HG03108 (cell line): Measurements from ENCODE around the gene HNF4A.

ENCODE experiments used
- ATAC-seq: cut with Tn5 transposase; IDR thresholded peaks from one replicate; pipeline ENCODE4 v1.9.1; 2021; ENCODE audit warnings: moderate library complexity; ENCODE audit not compliant: unreplicated experiment

HNF4A gene

GRCh38 chr20:44423480-44423879 lies 68.0 kb downstream of the HNF4A start:
- no peak for ATAC-seq

DNA sequence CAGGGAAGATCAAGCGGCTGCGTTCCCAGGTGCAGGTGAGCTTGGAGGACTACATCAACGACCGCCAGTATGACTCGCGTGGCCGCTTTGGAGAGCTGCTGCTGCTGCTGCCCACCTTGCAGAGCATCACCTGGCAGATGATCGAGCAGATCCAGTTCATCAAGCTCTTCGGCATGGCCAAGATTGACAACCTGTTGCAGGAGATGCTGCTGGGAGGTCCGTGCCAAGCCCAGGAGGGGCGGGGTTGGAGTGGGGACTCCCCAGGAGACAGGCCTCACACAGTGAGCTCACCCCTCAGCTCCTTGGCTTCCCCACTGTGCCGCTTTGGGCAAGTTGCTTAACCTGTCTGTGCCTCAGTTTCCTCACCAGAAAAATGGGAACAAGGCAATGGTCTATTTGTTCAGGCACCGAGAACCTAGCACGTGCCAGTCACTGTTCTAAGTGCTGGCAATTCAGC lies 68.6 kb downstream of the HNF4A start:
- ATAC-seq, result no peak

DNA sequence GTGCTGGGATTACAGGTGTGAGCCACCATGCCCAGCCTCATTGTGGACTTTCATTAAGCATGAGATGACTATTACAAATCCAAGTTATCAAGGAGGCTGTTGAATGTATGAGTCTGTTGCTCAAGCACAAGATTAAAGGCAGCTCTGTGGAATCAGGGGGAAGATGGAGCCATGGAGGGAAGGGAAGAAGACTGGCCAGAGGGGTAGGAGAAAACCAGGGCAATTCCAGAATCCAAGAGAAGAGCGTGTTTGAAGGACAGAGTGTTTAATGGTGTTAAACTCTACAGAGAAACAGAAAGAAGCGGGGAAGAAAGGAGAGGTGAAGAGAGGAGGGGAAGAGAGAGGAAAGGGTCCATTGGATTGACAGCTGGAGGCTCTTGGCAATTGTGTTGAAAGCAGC lies 70.4 kb downstream of the HNF4A start:
- no peak for ATAC-seq

DNA sequence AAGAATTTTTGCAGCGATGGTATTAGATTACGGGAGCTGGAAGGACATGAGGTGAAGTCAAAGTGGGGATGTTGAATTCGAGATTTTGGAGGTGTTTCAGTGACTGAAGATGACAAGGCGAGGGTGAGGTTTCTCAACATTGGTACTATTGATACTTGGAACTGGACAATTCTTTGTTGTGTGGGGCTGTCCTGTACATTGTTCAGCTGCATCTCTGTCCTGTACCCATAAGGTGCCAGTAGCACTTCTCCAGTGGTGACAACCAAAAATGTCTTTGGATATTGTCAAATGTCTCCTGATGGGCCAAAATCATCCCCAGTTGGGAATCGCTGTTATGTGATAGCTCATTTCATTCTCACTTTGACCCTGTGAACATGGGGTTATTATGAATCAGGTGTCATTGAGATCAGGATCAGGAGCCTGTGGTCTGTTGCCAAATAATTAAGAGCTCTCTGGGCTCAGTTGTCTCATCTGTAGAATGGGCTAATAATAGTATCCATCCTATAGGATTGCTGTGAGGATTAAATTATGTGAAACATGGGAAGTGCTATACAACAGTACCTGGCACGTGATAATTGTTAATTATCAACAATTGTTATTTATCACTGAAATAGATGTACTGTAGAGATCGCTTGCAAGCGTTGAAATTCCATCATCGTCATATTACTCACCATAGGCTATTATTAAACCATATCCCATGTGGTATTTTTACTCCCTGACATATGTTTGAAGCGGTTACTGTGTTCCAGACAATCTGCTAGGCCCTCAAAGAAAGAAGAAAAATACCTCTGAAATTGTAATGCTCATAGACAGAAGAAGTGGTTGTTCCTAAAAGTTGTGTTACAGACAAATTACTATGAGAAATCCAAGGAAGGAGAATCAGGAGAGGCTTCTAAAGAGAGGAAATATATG lies 71.6 kb downstream of the HNF4A start:
- no peak for ATAC-seq

DNA sequence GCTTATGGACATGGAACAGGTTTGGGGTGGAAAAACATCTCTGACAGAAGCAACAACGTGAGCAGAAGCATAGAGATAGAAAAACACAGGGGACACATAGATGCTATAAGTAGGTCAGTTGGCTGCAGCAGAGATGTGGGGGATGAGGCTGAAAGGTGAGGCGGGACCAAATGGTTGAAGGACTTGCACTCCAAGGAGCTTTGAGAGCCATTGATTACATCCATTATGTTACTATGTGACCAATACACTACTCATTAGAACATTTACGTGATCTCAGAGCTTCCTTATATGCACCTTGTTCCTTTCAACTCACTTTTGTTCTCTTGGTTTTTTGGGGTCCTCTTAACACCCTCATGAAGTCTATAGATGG lies 72.3 kb downstream of the HNF4A start:
- ATAC-seq, result no peak

DNA sequence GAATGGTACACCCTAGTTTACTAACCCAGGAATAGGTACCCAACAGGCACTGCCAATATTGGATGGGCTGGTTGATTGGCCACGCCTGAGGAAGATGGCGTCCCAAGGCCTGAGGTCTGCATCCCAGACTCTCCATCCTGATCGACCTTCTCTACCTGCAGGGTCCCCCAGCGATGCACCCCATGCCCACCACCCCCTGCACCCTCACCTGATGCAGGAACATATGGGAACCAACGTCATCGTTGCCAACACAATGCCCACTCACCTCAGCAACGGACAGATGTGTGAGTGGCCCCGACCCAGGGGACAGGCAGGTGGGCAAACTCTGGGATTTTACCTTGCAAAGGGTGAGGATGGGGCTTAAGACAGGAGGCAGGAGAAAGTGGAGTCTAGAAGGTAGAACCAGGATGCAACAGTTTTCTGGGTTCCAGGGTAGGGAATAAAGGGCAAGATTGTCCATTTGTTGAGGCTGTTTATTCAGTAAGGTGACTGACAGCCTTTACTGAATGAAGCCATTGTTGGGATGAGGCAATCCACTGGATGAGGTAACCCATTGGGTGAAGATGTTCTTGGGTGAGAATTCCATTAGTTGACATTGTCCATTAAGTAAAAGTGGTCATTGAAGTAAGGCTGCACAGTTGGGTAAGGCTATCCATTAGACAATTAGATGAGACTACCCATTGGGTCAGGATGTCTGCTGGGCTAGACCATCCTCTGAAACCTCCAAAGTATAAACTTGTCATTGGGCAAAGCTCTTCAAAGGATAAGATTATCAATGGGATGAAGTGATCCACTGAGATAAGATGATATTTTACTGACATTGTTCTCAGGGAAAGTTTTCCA lies 72.9 kb downstream of the HNF4A start:
- no peak for ATAC-seq

DNA sequence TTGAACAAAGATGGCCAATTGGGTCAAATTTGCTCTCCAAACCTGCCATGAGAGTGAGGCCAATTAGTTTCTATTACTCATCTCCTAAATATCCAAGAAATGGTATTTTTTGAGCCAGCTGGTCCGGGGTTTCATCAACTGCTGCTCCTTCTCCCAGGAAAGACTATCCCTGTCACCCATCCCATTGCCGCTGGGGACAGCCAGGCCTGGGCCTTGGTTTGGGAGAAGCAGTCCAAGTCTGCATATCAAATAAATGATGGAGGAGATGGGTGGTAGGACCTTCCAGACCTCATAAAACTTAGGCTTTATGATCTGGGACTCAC lies 73.5 kb downstream of the HNF4A start:
- ATAC-seq, result no peak

DNA sequence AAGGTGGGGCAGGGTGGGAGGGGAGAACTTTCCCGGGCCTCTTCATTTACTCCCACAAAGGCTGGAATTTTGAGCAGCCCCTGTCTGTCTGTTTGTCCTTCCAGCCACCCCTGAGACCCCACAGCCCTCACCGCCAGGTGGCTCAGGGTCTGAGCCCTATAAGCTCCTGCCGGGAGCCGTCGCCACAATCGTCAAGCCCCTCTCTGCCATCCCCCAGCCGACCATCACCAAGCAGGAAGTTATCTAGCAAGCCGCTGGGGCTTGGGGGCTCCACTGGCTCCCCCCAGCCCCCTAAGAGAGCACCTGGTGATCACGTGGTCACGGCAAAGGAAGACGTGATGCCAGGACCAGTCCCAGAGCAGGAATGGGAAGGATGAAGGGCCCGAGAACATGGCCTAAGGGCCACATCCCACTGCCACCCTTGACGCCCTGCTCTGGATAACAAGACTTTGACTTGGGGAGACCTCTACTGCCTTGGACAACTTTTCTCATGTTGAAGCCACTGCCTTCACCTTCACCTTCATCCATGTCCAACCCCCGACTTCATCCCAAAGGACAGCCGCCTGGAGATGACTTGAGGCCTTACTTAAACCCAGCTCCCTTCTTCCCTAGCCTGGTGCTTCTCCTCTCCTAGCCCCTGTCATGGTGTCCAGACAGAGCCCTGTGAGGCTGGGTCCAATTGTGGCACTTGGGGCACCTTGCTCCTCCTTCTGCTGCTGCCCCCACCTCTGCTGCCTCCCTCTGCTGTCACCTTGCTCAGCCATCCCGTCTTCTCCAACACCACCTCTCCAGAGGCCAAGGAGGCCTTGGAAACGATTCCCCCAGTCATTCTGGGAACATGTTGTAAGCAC lies 74.1 kb downstream of the HNF4A start:
- no peak for ATAC-seq

DNA sequence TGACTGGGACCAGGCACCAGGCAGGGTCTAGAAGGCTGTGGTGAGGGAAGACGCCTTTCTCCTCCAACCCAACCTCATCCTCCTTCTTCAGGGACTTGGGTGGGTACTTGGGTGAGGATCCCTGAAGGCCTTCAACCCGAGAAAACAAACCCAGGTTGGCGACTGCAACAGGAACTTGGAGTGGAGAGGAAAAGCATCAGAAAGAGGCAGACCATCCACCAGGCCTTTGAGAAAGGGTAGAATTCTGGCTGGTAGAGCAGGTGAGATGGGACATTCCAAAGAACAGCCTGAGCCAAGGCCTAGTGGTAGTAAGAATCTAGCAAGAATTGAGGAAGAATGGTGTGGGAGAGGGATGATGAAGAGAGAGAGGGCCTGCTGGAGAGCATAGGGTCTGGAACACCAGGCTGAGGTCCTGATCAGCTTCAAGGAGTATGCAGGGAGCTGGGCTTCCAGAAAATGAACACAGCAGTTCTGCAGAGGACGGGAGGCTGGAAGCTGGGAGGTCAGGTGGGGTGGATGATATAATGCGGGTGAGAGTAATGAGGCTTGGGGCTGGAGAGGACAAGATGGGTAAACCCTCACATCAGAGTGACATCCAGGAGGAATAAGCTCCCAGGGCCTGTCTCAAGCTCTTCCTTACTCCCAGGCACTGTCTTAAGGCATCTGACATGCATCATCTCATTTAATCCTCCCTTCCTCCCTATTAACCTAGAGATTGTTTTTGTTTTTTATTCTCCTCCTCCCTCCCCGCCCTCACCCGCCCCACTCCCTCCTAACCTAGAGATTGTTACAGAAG lies 75.0 kb downstream of the HNF4A start:
- ATAC-seq, result no peak

DNA sequence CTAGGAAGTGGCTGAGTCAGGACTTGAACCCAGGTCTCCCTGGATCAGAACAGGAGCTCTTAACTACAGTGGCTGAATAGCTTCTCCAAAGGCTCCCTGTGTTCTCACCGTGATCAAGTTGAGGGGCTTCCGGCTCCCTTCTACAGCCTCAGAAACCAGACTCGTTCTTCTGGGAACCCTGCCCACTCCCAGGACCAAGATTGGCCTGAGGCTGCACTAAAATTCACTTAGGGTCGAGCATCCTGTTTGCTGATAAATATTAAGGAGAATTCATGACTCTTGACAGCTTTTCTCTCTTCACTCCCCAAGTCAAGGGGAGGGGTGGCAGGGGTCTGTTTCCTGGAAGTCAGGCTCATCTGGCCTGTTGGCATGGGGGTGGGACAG lies 75.6 kb downstream of the HNF4A start:
- ATAC-seq, result no peak

- no peak for ATAC-seq
These were observed 76.2 kb downstream of the HNF4A start for GRCh38 chr20:44431502-44432234.

GRCh38 chr20:44432618-44433577 lies 77.4 kb downstream of the HNF4A start:
- no peak for ATAC-seq

DNA sequence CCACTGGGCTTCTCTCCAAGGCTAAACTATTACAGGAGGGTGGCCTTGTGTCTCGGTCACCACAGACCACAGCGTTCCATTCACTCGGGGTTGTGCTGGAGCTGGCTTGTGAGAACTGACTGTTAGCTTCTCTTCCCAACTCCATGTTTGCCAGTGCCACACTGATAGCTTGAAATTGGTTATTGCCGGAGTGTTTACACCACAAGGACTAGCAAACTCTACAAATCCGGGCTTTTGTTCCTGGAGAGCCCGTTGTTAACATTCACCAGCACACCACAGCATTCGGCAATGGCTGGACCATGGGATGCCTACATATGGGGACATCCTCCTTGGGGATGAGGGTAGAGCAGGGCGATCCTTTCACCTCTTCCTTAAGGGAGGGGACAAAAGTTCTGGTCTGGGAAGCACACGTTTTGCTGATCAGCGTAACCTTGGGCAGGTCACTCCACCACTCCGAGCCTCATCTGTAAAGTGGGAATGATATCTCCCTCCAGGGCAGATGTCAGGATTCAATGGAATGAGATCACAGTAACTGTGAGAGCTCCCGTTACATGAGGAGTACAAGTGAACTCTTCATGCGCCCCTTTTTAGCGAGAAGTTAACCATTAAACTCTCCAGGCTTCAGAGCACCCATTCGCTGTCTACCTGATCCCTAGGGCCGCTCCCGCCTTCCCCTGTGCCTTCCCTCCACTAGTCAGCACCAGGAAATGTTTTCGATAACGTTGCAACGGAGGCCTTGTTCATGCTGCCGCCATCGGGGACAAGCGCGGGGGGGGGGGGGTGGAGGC lies 78.4 kb downstream of the HNF4A start:
- no peak for ATAC-seq

DNA sequence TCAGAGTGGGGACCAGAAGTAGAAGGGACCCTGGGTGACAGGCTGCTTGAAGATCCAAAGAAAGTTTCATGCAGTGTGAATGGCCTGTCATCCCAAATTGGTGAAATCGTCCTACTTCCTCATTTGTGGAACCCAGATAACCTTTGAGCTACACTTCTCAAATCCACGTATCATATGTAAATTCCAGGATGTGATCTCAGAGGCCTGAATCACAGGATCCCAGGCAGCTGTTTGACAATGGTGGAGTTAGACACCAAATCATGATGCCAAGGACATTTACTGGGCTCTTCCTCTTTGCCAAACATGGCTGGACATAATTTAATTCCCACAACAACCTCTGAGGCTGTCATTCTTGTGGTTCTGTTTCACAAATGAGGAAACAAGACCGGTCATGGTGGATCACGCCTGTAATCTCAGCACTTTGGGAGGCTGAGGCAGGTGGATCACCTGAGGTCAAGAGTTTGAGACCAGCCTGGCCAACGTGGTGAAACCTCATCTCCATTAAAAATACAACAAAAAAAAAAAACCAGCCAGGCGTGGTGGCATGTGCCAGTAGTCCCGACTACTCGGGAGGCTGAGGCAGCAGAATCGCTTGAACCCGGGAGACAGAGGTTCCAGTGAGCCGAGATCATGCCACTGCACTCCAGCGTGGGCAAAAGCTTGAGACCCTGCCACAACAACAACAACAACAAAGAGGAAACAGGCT lies 80.3 kb downstream of the HNF4A start:
- ATAC-seq, result no peak

DNA sequence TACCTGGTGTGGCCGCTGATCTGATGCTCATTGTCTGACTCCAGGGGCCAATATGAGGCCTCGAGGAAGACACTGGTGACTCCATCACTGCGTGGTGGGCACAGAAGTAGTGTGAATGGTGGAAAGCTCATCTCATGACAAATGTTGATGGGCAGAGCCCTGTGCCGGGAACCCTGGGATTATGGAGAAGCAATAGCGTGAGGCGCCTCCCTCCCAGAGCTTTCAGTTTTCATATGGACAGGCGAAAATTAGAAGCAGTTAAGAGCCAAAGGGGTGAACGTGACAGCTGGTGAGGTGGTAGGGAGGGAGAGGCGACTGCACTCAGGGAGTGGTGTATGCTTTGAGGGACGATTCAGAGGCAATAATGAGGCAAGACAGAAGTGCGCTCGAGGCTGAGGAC lies 80.9 kb downstream of the HNF4A start:
- no peak for ATAC-seq

DNA sequence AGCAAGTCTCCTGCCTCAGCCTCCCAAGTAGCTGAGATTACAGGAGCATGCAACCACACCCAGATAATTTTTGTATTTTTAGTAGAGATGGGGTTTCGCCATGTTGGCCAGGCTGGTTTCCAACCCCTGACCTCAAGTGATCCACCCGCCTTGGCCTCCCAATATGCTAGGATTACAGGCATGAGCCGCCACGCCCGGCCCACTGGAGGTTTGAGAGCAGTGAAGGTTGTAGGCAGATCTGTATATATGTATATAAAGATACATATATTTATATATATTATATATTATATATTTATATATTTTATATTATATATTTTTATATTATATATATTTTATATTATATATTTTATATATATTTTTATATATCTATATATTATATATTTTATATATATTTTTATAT lies 82.0 kb downstream of the HNF4A start:
- ATAC-seq, result no peak

GRCh38 chr20:44438782-44439181 lies 83.3 kb downstream of the HNF4A start:
- ATAC-seq, result no peak
